WTC11 (cell line): ENCODE results near the gene RELCH.

ENCODE experiments used
- ATF1 ChIP-seq: sonication (generic); formaldehyde crosslinking; IDR thresholded peaks from 2 replicates; pipeline ENCODE4 v1.8.1; 2023; ENCODE audit warnings: mild to moderate bottlenecking, moderate library complexity, missing genetic modification reagents
- CREM ChIP-seq: sonication (generic); formaldehyde crosslinking; IDR thresholded peaks from 2 replicates; pipeline ENCODE4 v1.8.1; 2022; ENCODE audit warnings: mild to moderate bottlenecking, missing genetic modification reagents, moderate library complexity
- MYBL2 ChIP-seq: sonication (generic); formaldehyde crosslinking; IDR thresholded peaks from 2 replicates; pipeline ENCODE4 v1.8.1; 2023; ENCODE audit warnings: mild to moderate bottlenecking, moderate library complexity, missing genetic modification reagents
- NFYB ChIP-seq: sonication (generic); formaldehyde crosslinking; conservative IDR thresholded peaks from 2 replicates; pipeline ENCODE4 v1.8.0; 2022; ENCODE audit warnings: low read depth, missing genetic modification reagents
- NR3C1 ChIP-seq: sonication (generic); formaldehyde crosslinking; conservative IDR thresholded peaks from 2 replicates; pipeline ENCODE4 v1.8.1; 2023; ENCODE audit warnings: low read depth, mild to moderate bottlenecking, missing genetic modification reagents
- SMAD3 ChIP-seq: sonication (generic); formaldehyde crosslinking; IDR thresholded peaks from 2 replicates; pipeline ENCODE4 v1.8.0; 2022; ENCODE audit warnings: missing genetic modification reagents, mild to moderate bottlenecking, borderline replicate concordance
- ZNF121 ChIP-seq: sonication (generic); formaldehyde crosslinking; IDR thresholded peaks from 2 replicates; pipeline ENCODE4 v1.8.0; 2023; ENCODE audit warnings: missing genetic modification reagents
- ZNF396 ChIP-seq: fragments of 250-450 bp; sonication (Bioruptor Pico); IDR thresholded peaks from 2 replicates; pipeline ENCODE4 v1.8.0; 2021; ENCODE audit warnings: mild to moderate bottlenecking, moderate library complexity, borderline replicate concordance
- TF ChIP-seq, protein P1 (sequence below): fragments of 200-600 bp; IDR thresholded peaks from 2 replicates; pipeline ENCODE4 v1.8.0; 2022; ENCODE audit warnings: antibody characterized with exemption
- TF ChIP-seq, protein P2 (sequence below): sonication (generic); formaldehyde crosslinking; IDR thresholded peaks from 2 replicates; pipeline ENCODE4 v1.8.1; 2022; ENCODE audit warnings: mild to moderate bottlenecking, moderate library complexity, missing genetic modification reagents
- TF ChIP-seq, protein P3 (sequence below): sonication (generic); formaldehyde crosslinking; IDR thresholded peaks from 2 replicates; pipeline ENCODE4 v1.8.1; 2023; ENCODE audit warnings: mild to moderate bottlenecking, missing genetic modification reagents, moderate library complexity

DNA sequence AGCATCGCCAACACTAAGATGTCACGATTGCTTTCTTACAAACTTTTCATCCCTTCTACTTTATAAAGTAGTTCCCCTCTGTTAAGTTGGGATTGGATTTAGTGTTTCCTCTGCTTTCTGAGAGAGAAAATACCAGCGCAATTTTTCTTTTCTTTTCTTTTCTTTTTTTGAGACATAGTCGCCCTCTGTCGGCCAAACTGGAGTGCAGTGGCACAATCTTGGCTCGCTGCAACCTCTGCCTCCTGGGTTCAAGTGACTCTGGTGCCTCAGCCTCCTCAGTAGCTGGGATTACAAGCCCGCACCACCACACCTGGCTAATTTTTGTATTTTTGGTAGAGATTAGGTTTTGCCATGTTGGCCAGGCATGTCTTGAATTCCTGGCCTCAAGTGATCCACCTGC, 9.0 kb downstream of the RELCH start:
- TF ChIP-seq ATF1 (CRISPR knock-in tag), result no peak
- TF ChIP-seq, protein P1, sequence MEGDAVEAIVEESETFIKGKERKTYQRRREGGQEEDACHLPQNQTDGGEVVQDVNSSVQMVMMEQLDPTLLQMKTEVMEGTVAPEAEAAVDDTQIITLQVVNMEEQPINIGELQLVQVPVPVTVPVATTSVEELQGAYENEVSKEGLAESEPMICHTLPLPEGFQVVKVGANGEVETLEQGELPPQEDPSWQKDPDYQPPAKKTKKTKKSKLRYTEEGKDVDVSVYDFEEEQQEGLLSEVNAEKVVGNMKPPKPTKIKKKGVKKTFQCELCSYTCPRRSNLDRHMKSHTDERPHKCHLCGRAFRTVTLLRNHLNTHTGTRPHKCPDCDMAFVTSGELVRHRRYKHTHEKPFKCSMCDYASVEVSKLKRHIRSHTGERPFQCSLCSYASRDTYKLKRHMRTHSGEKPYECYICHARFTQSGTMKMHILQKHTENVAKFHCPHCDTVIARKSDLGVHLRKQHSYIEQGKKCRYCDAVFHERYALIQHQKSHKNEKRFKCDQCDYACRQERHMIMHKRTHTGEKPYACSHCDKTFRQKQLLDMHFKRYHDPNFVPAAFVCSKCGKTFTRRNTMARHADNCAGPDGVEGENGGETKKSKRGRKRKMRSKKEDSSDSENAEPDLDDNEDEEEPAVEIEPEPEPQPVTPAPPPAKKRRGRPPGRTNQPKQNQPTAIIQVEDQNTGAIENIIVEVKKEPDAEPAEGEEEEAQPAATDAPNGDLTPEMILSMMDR, result peak; percentile 60
- no peak for TF ChIP-seq NFYB
- TF ChIP-seq NR3C1, result no peak
- TF ChIP-seq MYBL2 (CRISPR knock-in tag), result no peak
- TF ChIP-seq ZNF121 (CRISPR knock-in tag), result no peak
- TF ChIP-seq, protein P2, sequence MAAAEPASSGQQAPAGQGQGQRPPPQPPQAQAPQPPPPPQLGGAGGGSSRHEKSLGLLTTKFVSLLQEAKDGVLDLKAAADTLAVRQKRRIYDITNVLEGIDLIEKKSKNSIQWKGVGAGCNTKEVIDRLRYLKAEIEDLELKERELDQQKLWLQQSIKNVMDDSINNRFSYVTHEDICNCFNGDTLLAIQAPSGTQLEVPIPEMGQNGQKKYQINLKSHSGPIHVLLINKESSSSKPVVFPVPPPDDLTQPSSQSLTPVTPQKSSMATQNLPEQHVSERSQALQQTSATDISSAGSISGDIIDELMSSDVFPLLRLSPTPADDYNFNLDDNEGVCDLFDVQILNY (CRISPR knock-in tag), result no peak
- no peak for TF ChIP-seq CREM (CRISPR knock-in tag)
- no peak for TF ChIP-seq ZNF396
- TF ChIP-seq, protein P3, sequence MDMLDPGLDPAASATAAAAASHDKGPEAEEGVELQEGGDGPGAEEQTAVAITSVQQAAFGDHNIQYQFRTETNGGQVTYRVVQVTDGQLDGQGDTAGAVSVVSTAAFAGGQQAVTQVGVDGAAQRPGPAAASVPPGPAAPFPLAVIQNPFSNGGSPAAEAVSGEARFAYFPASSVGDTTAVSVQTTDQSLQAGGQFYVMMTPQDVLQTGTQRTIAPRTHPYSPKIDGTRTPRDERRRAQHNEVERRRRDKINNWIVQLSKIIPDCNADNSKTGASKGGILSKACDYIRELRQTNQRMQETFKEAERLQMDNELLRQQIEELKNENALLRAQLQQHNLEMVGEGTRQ (CRISPR knock-in tag), result no peak
- no peak for TF ChIP-seq SMAD3 (CRISPR knock-in tag)
